Right lobe of liver (tissue), 6 donors: ENCODE results near the gene COL5A1. TPM values are rescaled to one million over a fixed set of nuclear protein-coding genes. Genes with fewer than 3 reads are reported as not detected.

ENCODE experiments used
- ATAC-seq, 4 donors: fragments of 200-7000 bp; cut with Tn5 transposase; one replicate each; pipeline ENCODE4 v1.9.1; 2020; ENCODE audit warnings: mild to moderate bottlenecking in 4 of 4, moderate library complexity in 4 of 4
- DNase-seq, 3 donors: peaks; one replicate each; pipeline ENCODE4 v3.0.0-alpha.2; 2020
- H3K27ac ChIP-seq, 3 donors: fragments of 200-600 bp; one replicate each; pipeline ENCODE4 v1.8.0; 2022
- H3K27me3 ChIP-seq, 2 donors: fragments of 200-600 bp; one replicate each; pipeline ENCODE4 v1.8.0; 2022
- H3K36me3 ChIP-seq, 4 donors: fragments of 200-600 bp; sonication (generic) in 1 of 4; one replicate each; pipeline versions ENCODE4 v1.5.1 to v1.8.0; 2017 to 2022; ENCODE audit warnings: control low read depth in 1 of 4
- H3K4me1 ChIP-seq, 4 donors: fragments of 200-600 bp; sonication (generic) in 1 of 4; one replicate each; pipeline versions ENCODE4 v1.5.1 to v1.8.0; 2017 to 2022; ENCODE audit warnings: control low read depth in 1 of 4
- H3K4me3 ChIP-seq, 3 donors: fragments of 200-600 bp; one replicate each; pipeline ENCODE4 v1.8.0; 2022
- H3K9me3 ChIP-seq, 4 donors: fragments of 200-600 bp; sonication (generic) in 1 of 4; one replicate each; pipeline versions ENCODE4 v1.5.1 to v1.8.0; 2017 to 2022; ENCODE audit warnings: control low read depth in 1 of 4
- CTCF ChIP-seq, 4 donors: fragments of 200-600 bp in 3 of 4; fragments of 450-650 bp in 1 of 4; IDR thresholded peaks; one replicate each; pipeline versions ENCODE4 v1.5.1 to v1.8.0; 2016 to 2022; ENCODE audit warnings: antibody characterized with exemption in 4 of 4, mild to moderate bottlenecking in 2 of 4
- POLR2A ChIP-seq: fragments of 450-650 bp; IDR thresholded peaks from one replicate; pipeline ENCODE4 v1.6.1; 2017; ENCODE audit warnings: antibody characterized with exemption, mild to moderate bottlenecking
- WGBS: methylation state at CpG from one replicate; pipeline ENCODE4 v1.1.6; 2018; ENCODE audit warnings: low coverage, low lambda C conversion rate; ENCODE audit not compliant: insufficient coverage; ENCODE audit errors: missing lambda C conversion rate; 5-methylcytosine and 5-hydroxymethylcytosine counted together
- intact Hi-C, 2 donors: fragments of 100-400 bp; cut with DNase I; formaldehyde crosslinking; loops; one replicate each; pipeline versions ENCODE4 v1.11.2 to v1.14.1; 2022
- total RNA-seq, 6 experiments: library from RNA; depleted of rRNA in 2 of 6; stranded (reverse); fragments of >200 nt in 2 of 6; fragmentation: NEBNext Ultra II Directional in 3 of 6; extraction: Animal tissue kit (Norgen Biotek cat#: 25700) in 3 of 6; gene quantifications; one replicate each; pipeline versions ENCODE4 v1.1.0 to v1.2.4, GENCODE V29; 2016 to 2023
- donor health status: DM: no; HTN: yes; CAD: no.
- donor health status: DM: no; HTN: no; CAD: no.
- donor health status: DM: no; HTN: no; CAD: no.
- donor health status: DM: no; HTN: yes; CAD: no.
- donor health status: DM: no; HTN: yes; CAD: no.

COL5A1 gene
- total RNA-seq, 6 experiments from 2014 or later: 1.5 to 17.0 (median 7.7) TPM

DNA sequence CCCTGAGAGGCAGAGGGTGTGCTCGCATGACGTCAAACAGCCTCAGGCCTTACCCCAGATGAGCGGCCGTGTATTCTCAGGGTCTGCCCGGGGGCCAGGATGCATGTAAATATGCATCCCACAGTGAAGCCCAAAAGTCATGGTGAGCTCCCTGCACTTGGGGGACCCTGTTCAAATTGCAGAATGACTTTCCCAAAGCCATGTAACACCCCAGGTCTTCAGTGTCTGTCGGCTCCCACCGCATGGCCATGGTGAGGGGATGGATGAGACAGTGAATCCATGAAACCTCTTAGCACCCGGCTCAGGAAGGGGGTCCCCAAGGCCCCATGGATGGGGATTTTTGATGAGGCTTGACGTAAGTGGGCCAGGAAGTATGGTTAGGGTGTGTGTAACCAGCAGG lies 9.3 kb upstream of the COL5A1 start:
- intact Hi-C loops: no loop called here
- 63% methylated on average over 6 of the region's 9 CpGs for WGBS
- Histone ChIP-seq H3K27ac (no peak overlapping the region), H3K36me3 (no peaks in the 10 kb centered on the region), H3K9me3 (no peaks in the 10 kb centered on the region), H3K27me3 (no peaks in the 10 kb centered on the region), H3K4me1 (no peaks in the 10 kb centered on the region), H3K4me3 (no peak overlapping the region)
- TF ChIP-seq POLR2A: no peak
- TF ChIP-seq CTCF (IDR thresholded peaks at IDR 0.05): no peak
- DNase-seq: peak; percentile 4 to 39 (median 37)
- no peak for ATAC-seq

GRCh38 chr9:134633362-134634142 lies 8.1 kb upstream of the COL5A1 start:
- TF ChIP-seq POLR2A: no peak
- no peak for TF ChIP-seq CTCF (IDR thresholded peaks at IDR 0.05)
- intact Hi-C loops: no loop called here
- ATAC-seq: no peak
- DNase-seq: peak; percentile 13 to 39 (median 27)
- H3K9me3 ChIP-seq: no peaks in the 10 kb centered on the region
- WGBS: 70% methylated on average over 11 of the region's 16 CpGs
- no peak overlapping the region for H3K4me3 ChIP-seq
- H3K27me3 ChIP-seq: no peaks in the 10 kb centered on the region
- H3K36me3 ChIP-seq: no peaks in the 10 kb centered on the region
- H3K4me1 ChIP-seq: no peaks in the 10 kb centered on the region
- no peak overlapping the region for H3K27ac ChIP-seq

DNA sequence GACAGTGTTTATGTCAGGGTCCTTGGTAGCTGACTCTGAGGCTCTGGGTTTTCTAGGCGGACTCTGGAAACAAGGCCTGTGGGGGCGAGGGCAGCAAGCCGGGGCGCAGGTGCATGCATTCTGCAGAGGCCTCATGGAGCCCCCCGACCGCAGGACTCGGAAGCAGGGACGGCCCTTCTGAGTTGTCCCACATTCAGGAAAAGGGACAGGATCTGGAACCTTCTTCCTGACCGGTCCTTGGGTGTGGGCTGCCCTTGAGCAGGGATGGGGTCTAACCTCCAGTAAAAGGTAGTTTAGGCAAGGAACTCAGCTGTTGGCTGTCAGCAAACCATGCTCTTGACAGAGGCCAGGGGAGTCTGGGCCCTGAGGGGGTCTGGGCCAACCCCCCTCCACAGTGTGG lies 7.4 kb upstream of the COL5A1 start:
- no peaks in the 10 kb centered on the region for H3K27me3 ChIP-seq
- ATAC-seq (no peak), DNase-seq (peak; percentile 6 to 26 (median 23))
- H3K27ac ChIP-seq: no peak overlapping the region
- intact Hi-C loops: no loop called here
- no peaks in the 10 kb centered on the region for H3K4me1 ChIP-seq
- no peaks in the 10 kb centered on the region for H3K36me3 ChIP-seq
- no peaks in the 10 kb centered on the region for H3K9me3 ChIP-seq
- TF ChIP-seq CTCF (IDR thresholded peaks at IDR 0.05) (no peak), POLR2A (no peak)
- no CpG with 5 or more reads among the region's 9 CpGs for WGBS
- no peak overlapping the region for H3K4me3 ChIP-seq

DNA sequence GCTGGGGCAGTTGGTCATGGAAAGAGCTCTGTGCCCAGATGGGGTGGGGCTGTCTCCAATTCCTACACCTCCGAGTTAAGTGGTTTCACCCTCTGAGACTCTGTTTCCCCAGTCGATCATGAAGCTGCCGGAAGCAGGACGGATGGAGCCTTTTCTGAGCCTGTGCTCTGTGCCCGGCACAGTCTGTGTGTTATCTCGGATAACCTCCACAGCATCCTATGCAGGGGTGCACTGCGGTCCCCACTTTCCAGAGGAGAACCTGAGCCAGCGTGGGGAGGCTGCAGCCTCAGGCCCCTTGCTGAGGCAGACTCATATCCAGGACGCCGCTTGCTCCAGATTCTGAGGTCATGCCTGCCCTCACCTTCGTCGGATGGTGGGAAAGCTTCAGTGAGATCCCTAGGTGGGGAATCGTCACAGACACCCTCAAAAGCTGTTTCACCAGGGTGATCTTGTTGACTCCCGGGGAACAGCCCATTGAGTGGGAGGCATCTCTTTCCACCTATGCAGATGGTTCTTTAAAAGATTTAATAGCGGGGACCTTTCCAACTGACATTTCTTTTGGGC lies 6.9 kb upstream of the COL5A1 start:
- no peak overlapping the region for H3K4me3 ChIP-seq
- DNase-seq (peak in 2 of 3 donors; percentile 7 to 19), ATAC-seq (no peak)
- H3K4me1 ChIP-seq: no peaks in the 10 kb centered on the region
- no peaks in the 10 kb centered on the region for H3K27me3 ChIP-seq
- WGBS: 84% methylated on average over 5 of the region's 15 CpGs
- TF ChIP-seq CTCF (IDR thresholded peaks at IDR 0.05) (no peak), POLR2A (no peak)
- H3K27ac ChIP-seq: no peak overlapping the region
- H3K9me3 ChIP-seq: no peaks in the 10 kb centered on the region
- no peaks in the 10 kb centered on the region for H3K36me3 ChIP-seq
- intact Hi-C loops: no loop called here
